CD4-positive, alpha-beta T cell treated with Interleukin-15 for 1 hour (primary cell): ENCODE results near the gene MYH7.
"Not testable (repeated sequence)": the region's sequence is repeated elsewhere in the genome, so short reads cannot be mapped to it uniquely, and the experiment has no call there.

Experiments
- DNase-seq: peaks from one replicate; pipeline ENCODE4 v3.0.0-alpha.2; 2020

Gene MYH7

DNA sequence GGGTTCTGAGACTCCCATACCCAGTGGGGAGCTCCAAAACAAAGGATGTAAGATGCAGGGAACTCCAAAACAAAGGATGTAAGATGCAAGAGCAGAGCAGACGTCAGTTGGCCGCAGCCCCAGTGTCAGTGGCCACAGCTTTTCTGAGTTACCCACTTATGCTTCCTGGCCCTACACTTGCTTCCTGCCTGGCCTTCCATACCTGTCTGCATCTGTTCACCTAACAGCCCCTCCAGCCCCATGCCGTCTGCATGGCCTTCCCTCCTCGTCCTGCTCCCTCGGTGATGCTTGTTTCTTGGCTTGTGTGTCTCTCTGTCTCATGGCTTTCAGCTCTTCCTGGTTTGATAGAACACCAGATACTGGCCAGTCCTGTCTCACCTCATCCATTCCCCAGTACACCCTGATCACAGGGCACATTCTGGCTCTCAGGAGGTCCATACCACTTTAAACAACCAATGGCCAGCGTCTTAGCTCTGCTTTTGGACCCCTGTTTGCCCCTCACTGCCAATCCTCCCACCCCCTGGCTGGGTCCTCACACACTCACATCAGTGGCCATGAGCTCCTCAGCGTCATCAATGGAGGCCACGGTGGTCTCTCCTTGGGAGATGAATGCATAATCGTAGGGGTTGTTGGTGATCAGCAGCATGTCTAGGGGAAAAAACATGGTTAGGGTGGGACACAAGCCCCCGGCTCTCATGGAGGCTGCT lies 5.3 kb downstream of the MYH7 start:
- DNase-seq = no peak

DNA sequence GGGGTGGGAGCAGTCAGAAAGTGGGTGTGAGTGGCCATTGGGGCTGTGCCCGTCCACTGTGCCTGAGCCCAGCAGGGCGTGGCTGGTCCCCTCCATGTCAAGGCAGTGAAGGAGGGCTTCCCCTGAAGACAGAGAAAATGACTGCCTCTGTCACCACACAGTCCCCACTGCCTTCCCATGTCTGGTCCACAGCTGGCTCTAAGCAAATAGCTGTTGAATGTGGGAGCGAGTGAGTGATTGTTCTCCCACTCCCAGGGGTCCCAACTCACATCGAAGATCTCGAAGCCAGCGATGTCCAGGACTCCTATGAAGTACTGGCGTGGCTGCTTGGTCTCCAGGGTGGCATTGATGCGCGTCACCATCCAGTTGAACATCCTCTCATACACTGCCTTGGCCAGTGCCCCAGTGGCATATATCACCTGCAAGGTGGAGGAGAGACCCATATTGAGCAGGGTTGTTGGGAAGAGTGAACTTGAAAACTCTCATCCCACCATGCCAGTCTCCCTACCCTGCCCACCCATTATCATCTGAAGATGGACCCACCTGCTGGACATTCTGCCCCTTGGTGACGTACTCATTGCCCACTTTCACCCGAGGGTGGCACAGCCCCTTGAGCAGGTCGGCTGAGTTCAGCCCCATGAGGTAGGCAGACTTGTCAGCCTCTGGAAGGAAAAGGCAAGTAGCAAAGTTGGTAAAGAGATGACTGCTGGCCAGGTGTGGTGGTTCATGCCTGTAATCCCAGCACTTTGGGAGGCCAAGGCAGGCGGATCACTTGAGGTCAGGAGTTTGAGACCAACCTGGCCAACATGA lies 6.6 kb downstream of the MYH7 start:
- DNase-seq = no peak

DNA sequence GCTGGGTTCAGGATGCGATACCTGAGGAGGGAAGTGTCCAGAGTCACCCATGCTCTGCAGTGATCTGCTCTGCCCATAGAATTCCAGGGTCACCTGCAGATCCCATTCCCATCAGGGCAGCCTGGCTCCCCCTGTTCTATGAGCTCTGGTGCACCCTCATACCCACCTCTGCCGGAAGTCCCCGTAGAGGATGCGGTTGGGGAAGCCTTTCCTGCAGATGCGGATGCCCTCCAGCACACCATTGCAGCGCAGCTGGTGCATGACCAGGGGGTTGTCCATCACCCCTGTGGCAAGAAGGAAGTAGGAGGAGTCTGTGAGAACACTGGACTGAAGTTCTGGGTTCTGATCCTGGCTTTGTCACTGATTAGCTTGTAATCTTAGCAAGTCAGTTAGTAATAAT lies 9.7 kb downstream of the MYH7 start:
- DNase-seq = not testable (repeated sequence)

DNA sequence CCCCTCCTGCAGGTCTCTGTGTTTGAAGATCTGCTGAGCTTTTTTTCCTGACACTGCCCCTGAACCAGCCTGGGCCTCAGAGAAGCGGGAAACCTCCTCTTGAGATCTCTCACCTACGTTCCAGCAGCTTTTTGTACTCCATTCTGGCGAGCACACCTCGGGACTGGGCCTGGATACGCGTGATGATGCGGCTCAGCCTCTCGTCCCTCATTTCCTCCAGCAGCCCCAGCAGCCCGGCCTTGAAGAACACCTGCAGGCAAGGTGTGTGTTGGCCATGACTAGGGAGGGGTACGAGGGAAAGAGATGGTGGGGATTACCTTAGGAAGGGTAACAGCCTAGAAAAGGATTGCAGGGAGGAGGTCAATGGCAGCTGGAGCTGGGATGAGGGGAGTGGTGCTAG lies 10.3 kb downstream of the MYH7 start:
- DNase-seq = no peak

DNA sequence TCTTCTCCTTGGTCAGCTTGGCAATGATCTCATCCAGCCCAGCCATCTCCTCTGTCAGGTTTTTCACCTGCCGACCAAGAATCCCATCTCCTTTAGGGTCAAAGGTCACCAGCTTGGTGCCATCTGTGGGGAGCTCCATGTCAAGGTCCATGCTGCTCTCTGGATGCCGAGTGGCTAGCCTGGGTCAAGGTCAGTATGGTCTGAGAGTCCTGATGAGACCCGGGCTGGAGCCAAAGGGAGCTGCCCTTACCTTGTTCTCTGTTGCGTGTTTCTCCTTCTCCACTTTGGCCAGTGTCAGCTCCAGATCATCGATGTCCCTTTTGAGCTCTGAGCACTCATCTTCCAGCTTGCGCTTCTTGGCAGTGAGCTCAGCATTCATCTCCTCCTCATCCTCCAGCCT lies 11.8 kb downstream of the MYH7 start:
- DNase-seq = no peak

DNA sequence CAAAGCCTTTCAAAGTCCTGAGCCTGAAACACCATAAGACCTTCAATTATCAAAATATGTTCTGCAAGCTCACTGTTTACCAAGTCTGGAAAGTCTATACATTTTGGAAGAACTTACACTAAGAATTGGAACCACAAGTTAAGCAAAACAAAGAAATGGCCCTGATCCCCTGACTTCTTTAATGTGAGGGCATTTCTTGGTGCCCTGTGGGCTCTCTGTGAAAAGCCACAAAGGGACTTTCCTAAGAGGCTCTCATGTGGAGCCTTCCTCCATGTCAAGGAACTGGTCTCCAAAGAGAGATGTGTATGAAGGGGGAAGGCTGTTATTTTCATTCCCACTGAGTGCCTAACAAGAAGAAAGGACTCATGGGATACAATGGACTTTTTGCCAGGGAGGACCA lies 13.9 kb downstream of the MYH7 start:
- DNase-seq = no peak

DNA sequence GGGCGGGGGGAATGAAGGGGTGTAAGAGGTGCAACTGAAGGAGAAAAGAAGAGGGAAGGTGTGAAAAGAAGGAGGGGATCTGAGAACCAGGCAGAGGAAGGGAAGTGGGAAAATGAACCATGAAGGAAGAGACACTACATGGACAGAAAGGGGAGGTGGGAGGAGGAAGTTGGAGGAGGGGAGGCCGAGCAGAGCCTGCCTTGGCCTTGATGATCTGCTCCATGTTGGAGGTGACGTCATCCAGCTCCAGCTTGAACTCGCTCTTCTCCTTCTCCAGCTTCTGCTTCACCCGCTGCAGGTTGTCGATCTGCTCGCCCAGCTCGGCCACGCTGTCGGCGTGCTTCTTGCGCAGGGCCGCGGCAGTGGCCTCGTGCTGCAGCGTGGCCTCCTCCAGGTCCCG lies 15.8 kb downstream of the MYH7 start:
- DNase-seq = not testable (repeated sequence)

DNA sequence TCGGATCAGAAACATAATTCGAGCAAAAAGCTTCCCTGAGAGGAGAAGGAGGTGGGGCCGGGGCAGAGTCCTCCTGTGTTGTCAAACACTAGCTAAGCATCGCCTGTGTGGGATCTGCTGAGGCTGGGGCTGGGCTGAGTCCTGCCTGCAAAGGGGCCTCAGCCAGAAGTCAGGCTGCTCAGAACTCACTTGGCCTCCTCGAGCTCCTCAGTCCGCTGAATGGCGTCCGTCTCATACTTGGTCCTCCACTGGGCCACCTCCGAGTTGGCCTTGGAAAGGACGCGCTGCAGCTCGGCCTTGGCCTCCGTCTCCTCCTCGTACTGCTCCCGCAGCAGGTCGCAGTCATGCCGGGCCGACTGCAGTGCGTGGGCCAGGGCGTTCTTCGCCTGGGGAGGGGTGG lies 17.4 kb downstream of the MYH7 start:
- DNase-seq = no peak

DNA sequence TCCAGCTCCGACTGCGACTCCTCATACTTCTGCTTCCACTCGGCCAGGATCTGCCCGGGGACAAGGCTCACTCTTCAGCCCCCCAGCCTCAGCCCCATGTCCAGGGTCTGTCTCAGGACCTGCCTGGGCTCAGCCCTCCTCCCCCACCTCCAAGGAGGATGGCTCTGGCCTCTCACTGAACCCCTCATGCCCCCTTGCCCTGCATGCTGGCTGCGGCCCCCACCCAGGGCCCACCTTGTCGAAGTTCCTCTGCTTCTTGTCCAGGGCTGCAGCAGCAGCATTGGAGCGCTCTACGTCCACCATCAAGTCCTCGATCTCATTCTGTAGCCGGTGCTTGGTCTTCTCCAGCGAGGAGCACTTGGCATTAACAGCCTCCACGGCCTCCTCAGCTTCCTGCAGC lies 18.2 kb downstream of the MYH7 start:
- not testable (repeated sequence) for DNase-seq

DNA sequence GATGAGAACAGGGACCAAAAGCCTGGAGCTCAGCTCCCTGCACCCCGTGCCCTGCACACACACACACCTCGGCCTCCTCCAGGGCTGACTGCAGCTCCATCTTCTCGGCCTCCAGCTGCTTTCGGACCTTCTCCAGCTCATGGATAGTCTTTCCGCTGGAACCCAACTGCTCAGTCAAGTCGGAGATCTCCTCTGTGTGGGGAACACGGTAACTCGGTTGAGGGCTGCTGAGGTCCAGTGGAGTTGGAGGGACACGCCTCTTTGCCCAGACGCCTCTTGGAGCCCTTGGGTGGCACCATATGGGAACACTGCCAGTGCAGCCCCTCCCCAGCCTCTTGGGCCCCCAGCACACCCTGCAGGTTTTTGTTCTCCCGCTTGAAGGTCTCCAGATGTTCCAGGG lies 18.7 kb downstream of the MYH7 start:
- DNase-seq = no peak

DNA sequence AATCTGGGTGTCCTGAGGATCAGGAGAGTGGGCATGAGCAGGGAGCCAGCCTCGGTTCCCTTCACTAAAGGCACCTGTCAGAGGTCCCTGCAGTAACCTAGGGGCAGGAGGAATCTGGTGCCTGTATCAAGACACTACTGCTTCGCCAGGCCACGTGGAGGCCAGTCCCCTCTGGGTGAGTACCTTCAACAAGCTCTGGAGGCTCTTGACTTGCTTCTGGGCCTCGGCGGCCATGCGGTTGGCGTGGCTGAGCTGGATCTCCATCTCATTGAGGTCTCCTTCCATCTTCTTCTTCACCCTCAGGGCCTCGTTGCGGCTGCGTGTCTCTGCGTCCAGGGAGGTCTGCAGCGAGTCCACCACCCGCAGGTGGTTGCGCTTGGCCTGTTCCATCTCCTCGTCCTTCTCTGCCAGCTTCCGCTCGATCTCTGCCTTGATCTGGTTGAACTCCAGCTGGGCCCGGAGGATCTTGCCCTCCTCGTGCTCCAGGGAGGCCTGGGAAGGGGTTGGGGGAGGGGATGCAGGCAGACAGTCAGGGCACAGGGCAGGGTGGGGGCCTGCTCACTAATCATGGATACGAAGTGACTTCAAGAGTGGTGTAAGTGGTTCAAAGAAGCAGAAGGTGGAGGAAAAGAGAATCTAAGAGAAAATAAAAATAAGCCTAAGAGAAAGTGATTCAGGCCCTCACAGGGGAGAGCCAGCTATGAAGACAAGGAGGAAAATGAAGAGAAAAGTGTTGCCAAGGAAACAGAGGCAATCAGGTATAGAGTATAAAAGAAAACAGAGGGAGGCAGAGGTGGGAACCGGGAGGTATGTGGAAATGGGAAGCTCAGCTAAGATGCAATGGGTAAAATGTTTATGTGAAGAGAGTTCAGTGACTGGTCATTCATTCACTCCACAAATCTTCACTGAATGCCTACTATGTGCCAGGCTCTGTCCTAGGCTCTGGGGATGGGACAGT lies 19.4 kb downstream of the MYH7 start:
- DNase-seq = no peak

DNA sequence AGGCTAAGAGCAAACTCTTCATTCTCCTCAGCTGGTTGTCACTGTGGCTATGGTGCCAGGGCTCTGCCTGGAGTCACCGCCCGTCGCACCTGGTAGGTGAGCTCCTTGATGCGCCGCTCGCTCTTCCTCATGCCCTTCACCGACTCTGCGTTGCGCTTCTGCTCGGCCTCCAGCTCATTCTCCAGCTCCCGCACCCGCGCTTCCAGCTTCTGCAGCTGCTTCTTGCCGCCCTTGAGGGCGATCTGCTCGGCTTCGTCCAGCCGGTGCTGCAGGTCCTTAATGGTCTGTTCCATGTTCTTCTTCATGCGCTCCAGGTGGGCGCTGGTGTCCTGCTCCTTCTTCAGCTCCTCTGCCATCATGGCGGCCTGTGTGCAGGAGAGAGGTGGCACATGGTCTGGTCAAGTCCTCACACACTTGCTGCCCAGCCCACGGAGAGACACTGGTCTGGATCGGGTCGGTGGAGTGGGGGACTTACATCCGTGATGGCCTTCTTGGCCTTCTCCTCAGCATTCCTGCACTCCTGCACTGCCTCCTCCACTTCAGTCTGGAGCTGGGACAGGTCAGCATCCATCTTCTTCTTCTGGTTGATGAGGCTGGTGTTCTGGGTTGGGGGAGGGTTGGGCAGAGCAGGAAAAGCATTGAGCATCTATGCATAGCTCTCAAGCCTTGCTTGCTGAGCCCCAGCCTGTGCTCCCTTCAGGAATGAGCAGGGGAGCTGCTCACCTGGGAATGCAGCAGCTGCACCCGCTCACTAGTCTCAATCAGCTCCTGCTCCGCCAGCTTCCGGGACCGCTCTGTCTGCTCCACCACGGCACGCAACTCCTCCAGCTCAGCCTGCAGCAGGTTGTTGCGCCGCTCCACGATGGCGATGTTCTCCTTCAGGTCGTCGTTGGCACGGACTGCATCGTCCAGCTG lies 20.3 kb downstream of the MYH7 start:
- no peak for DNase-seq

DNA sequence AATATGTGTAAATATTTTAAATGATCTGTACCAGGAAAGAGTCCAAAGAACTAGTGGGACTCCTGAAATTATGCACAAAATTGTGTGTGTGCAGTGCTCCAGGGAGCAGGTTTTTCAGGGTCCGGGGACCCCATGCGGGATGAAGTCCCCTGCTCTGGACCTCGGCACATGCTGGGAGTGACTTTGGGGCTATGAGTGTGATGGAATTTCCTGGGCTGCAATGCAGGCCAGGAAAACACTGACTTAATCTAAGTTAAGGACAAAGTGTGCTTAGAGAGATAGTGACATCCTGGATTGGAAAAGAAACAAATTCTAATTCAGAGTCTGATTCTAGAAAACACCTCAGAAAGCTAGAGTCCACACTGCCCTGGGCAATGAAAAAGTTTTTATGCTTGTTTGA lies 21.2 kb downstream of the MYH7 start:
- no peak for DNase-seq

DNA sequence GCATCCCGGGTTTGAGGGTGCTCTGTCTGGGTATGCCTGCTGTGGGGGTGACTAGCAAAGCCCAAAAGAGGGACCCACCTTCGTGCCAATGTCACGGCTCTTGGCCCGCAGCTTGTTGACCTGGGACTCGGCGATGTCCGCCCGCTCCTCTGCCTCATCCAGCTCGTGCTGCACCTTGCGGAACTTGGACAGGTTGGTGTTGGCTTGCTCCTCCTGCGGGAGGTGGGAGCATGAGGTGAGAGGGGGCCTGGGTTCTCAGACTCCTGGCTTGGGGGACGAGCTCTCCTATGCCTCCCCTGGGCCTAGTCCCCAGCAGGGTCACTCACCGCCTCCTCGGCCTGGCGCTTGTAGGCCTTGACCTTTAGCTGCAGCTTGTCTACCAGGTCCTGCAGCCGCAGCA lies 21.8 kb downstream of the MYH7 start:
- no peak for DNase-seq

DNA sequence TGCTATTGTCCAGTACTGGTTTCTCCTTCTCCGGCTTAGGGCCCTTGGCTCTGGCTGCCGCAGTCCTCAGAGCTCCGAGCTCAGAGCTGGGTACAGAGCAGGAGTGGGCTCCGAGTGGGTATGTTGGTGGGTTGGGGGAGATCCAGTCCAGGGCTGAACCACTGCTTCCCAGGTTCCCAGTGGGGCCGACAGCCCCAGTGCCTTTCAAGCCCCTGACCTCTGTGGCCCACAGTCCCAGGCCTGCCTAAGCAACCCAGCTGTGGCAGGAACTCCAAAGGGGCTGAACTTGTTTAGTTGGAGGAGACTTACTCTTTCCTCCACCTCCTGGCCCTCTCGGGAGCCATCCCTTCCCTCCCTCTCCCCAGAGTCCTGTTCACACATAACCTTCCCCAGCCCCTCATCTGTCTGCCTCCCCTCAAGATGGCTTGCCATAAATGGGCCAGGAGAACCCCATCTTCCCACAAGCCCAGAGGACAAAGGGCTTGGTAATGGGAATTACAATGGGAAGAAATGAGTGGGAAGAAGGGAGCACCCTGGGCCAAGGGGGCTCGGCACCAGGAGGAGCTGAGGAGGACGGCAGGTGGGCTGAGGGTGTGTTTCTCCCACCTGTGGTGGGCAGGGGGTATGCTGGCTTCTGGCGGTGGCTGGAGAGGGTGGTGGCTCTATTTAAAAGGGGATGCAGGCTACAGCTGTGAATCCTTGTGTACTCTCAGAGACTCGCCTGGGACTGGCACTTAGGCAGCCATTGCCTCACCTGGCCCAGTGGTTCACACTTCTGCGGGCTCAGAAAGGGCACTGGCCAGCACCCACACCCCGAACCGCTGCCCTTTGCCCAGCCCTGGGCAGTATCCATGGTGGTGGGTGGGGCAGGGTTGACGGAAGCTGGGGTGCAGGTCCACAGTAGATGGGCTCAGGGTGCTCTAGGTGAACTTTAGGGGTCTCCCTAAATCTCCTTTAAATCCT lies 23.6 kb downstream of the MYH7 start:
- DNase-seq = no peak

DNA sequence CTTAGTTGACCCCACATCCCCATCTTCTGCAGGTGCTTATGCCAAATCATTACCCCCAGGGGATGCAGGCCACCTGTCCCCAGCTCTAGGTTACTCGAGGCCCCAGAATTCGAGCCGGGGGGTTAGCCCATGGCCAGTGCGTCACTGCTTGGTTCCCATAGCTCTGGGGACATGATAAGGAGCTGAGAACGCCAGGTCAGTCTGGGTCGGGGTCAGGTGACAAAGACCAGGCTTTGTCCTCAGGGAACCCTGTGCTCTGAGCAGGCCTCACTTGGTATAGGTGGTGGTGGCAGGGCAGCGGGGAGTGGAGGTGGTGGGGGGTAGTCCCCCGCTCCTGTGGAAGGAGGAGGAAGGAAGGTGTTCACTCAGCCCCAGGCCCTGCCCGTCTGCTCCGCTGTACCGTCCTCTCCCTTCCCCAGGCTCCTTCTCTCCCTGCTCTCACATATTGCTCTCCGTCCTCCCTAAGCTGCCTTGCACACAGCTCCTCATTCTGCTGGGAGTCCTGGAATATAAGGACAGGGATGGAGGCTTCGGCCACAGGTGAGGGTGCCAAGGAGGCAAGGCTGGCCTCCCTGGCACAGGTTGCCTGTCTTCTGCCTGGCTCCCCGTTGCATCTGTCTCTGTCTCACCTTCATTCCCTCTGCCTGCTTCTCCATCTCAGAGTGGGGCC lies 25.4 kb downstream of the MYH7 start:
- DNase-seq = no peak

DNA sequence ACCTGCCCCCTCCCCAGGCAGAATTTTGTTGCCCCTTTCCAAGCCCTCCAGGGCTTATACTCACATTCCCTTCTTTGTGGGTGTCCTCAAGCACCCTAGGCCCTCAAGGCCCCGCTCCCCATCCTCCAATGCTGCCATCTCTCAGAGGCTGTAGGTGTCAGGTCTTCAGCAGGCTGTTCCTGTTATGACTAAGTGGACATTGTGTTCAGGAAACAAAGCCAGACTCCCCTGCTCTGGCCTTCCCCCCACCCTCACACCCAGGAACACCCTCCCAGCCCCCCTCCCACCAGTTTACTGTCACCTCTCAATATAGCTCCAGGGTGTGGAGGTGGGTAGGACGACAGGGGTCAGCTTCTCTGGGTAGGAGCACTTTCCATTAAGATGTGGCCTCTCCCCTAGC lies 26.0 kb downstream of the MYH7 start:
- no peak for DNase-seq

DNA sequence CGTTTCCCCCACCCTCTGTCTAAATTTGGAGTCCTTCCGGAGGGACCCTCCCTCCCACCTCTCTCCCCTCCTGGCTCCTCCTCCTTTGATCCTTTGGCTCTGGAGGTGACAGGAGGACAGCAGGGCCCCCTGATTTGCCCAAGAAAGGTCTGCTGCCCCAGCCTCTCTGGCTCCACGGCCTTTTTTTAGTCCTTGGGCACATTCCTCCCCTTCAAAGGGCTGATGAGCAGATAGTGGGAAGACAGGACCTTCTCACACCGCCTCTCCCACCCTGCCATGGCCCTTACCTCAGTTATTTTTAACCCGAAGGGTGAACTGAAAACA lies 27.2 kb downstream of the MYH7 start:
- DNase-seq = no peak

DNA sequence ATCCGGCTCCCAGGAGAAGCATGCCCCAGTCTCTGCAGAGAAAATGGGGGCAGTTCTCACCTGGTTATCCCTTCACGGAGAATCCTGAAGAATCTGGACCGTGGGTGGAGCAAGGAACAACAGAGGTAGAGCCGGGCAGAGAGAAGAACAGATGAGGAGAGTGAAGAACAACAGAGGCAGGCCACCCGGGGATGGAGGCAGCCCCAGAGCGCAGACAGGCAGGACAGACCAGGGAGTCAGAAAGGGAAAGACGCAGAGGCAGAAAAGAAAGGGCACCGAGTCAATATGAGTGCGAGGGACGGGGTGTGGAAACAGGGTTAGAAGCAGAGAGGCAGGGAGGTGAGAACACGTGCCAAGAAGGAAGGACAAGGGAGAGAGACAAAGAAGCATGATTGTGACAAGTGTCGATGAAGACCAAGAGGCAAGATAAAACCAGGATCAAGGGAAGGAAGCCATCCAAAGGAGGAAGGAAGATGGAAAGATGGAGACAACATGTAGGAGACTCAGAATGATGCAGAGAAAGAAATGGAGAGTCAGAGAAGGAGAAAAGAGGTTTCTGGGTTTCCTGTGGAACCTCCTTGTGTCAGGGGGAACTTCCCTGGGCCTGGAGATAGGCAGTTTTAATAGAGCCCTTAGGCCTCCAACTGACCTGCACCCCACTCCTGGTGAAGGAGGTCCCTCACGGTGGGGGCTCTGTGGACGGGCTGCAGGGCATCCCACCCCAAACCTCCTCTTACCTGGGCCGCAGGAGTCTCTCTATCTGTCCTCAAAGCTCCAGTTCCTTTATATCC lies 27.7 kb downstream of the MYH7 start, which contains the start of gene MYH6:
Gene MYH6, minus strand, starts transcription at position 758 of the 791 bp plus-strand sequence. CDS start 1,050 bp downstream, outside the sequence.
- no peak for DNase-seq
